ENCODE measurements around the gene PMEL.

The PMEL gene

GRCh38 chr12:55912908-55913307 lies 52.9 kb downstream of the PMEL start:
- DNase-seq = no peak

- DNase-seq = no peak
Measured at GRCh38 chr12:55909513-55909884, 56.3 kb downstream of the PMEL start.

GRCh38 chr12:55908726-55909512 lies 56.9 kb downstream of the PMEL start:
- no peak for DNase-seq

GRCh38 chr12:55906056-55906455 lies 59.8 kb downstream of the PMEL start:
- no peak for DNase-seq

Measured in activated T-cell treated with anti-CD3 and anti-CD28 coated beads, Interleukin-2, amount 50 U/mL, for 48 hours (primary cell).